Kidney (tissue), 14 donors: ENCODE measurements around the gene GRIA1. TPM values are rescaled to one million over a fixed set of nuclear protein-coding genes. Genes with fewer than 3 reads are reported as not detected.

Experiments
- DNase-seq, 5 donors: peaks; one replicate each; pipeline ENCODE4 v3.0.0-alpha.2; 2013 to 2020
- FAIRE-seq: peaks from 2 replicates; lab custom pipeline; 2012; peaks lifted over from hg19 to GRCh38; lab: Jason Lieb, UNC
- H3K27ac ChIP-seq, 2 donors: one replicate each; pipeline ENCODE4 v1.7.0; 2013; ENCODE audit warnings: low read depth in 2 of 2, low read length in 2 of 2, inconsistent platforms in 1 of 2
- H3K27me3 ChIP-seq: one replicate; pipeline ENCODE4 v1.7.1; 2013; ENCODE audit warnings: low read length, inconsistent platforms; ENCODE audit not compliant: control insufficient read depth, insufficient read depth
- H3K36me3 ChIP-seq, 3 donors: one replicate each; pipeline versions ENCODE4 v1.7.0 to v1.7.1; 2013; ENCODE audit warnings: low read length in 3 of 3, control low read depth in 1 of 3, inconsistent platforms in 1 of 3; ENCODE audit not compliant: insufficient read depth in 3 of 3, control insufficient read depth in 2 of 3
- H3K4me1 ChIP-seq, 3 donors: one replicate each; pipeline versions ENCODE4 v1.7.0 to v1.7.1; 2013; ENCODE audit warnings: low read length in 3 of 3, inconsistent platforms in 1 of 3, low read depth in 1 of 3; ENCODE audit not compliant: control insufficient read depth in 2 of 3, insufficient read depth in 2 of 3
- H3K4me3 ChIP-seq, 3 donors: one replicate each; pipeline versions ENCODE4 v1.7.0 to v1.8.1; 2013; ENCODE audit warnings: low read length in 3 of 3, control low read depth in 1 of 3, inconsistent platforms in 1 of 3
- H3K9ac ChIP-seq, 3 donors: one replicate each; pipeline versions ENCODE4 v1.7.0 to v1.7.1; 2013; ENCODE audit warnings: low read length in 3 of 3, control low read depth in 1 of 3, inconsistent platforms in 1 of 3
- H3K9me3 ChIP-seq, 3 donors: one replicate each; pipeline versions ENCODE4 v1.7.0 to v1.7.1; 2013; ENCODE audit warnings: low read length in 3 of 3, control low read depth in 1 of 3, inconsistent platforms in 1 of 3; ENCODE audit not compliant: control insufficient read depth in 2 of 3, insufficient read depth in 1 of 3
- CTCF ChIP-seq: IDR thresholded peaks from 3 replicates; pipeline ENCODE4 v1.5.1; 2012; ENCODE audit warnings: mild to moderate bottlenecking, moderate library complexity, borderline replicate concordance; ENCODE audit not compliant: insufficient read depth; ENCODE audit errors: extremely low read depth
- intact Hi-C: fragments of 100-400 bp; cut with DNase I; formaldehyde crosslinking; loops from one replicate; pipeline ENCODE4 v1.11.1; 2022
- polyA plus RNA-seq: library from polyadenylated mRNA; stranded (reverse); fragments of 350-450 nt; fragmentation: Illumina TruSeq; extraction: RNeasy Lipid Tissue Mini Kit (QIAGEN cat#74804); gene quantifications from one replicate; pipeline ENCODE4 v1.2.3, GENCODE V29; 2014; ENCODE audit warnings: low read depth, low replicate concordance; ENCODE audit not compliant: insufficient read depth
- total RNA-seq: library from RNA; stranded (reverse); fragmentation: NEBNext Ultra II Directional; extraction: Animal tissue kit (Norgen Biotek cat#: 25700); gene quantifications from one replicate; pipeline ENCODE4 v1.2.1, GENCODE V29; 2021
- donor health status: control.
- donor health status: control.
- donor health status: control.
- donor health status: control.
- donor health status: control.
- donor health status: DM: yes; HTN: yes; CAD: no.
- donor health status: Normal renal cell carcinoma (clear cell type).

Gene GRIA1
- total and polyA plus RNA-seq, 2 donors from 2014 or later, result 0.50 TPM; not detected in 1

GRCh38 chr5:153601377-153601776 is 110.9 kb downstream of the GRIA1 start:
- no peak for DNase-seq
- TF ChIP-seq CTCF, result no peak

GRCh38 chr5:153605386-153605785 is 114.9 kb downstream of the GRIA1 start:
- Histone ChIP-seq H3K9ac (no peak overlapping the region), H3K27me3 (no peaks in the 10 kb centered on the region), H3K27ac (no peak overlapping the region), H3K4me1 (no peaks in the 10 kb centered on the region), H3K4me3 (no peak overlapping the region), H3K9me3 (no peaks in the 10 kb centered on the region), H3K36me3 (no peaks in the 10 kb centered on the region)
- TF ChIP-seq CTCF, result no peak
- intact Hi-C loops, result no loop called here
- FAIRE-seq (no peak), DNase-seq (no peak)

More at GRCh38 chr5:153601377-153601776, 110.9 kb downstream of the GRIA1 start:
- Histone ChIP-seq H3K9me3 (no peaks in the 10 kb centered on the region), H3K27me3 (no peaks in the 10 kb centered on the region), H3K9ac (no peak overlapping the region), H3K27ac (no peak overlapping the region), H3K4me3 (no peak overlapping the region), H3K4me1 (no peaks in the 10 kb centered on the region), H3K36me3 (no peaks in the 10 kb centered on the region)
- no peak for FAIRE-seq
- intact Hi-C loops, result no loop called here

GRCh38 chr5:153610009-153610408 is 119.5 kb downstream of the GRIA1 start:
- Histone ChIP-seq H3K4me3 (no peak overlapping the region), H3K9ac (no peak overlapping the region), H3K4me1 (no peaks in the 10 kb centered on the region), H3K27me3 (no peaks in the 10 kb centered on the region), H3K27ac (no peak overlapping the region), H3K36me3 (no peaks in the 10 kb centered on the region), H3K9me3 (no peaks in the 10 kb centered on the region)
- intact Hi-C loops, result no loop called here
- FAIRE-seq (no peak), DNase-seq (no peak)
- TF ChIP-seq CTCF, result no peak

GRCh38 chr5:153610811-153611210 is 120.3 kb downstream of the GRIA1 start:
- FAIRE-seq, result no peak
- Histone ChIP-seq H3K4me3 (no peak overlapping the region), H3K27me3 (no peaks in the 10 kb centered on the region), H3K27ac (no peak overlapping the region), H3K9me3 (no peaks in the 10 kb centered on the region), H3K36me3 (no peaks in the 10 kb centered on the region), H3K4me1 (no peaks in the 10 kb centered on the region), H3K9ac (no peak overlapping the region)
- no peak for TF ChIP-seq CTCF
- DNase-seq, result no peak
- intact Hi-C loops, result no loop called here
